MM.1S (cell line): ENCODE measurements around the gene ACD.
A peak's percentile ranks its signal among the peaks of the same experiment; 100 is the strongest.

ENCODE experiments used
- DNase-seq: peaks from one replicate; pipeline ENCODE4 v3.0.0-alpha.2; 2015
- H2AFZ ChIP-seq: fragments of 300-600 bp; sonication (generic); 2 replicates; pipeline ENCODE4 v1.6.0; 2016; ENCODE audit warnings: antibody characterized with exemption, low read length
- H3F3A ChIP-seq: fragments of 300-600 bp; sonication (generic); 2 replicates; pipeline ENCODE4 v1.6.1; 2016; ENCODE audit warnings: mild to moderate bottlenecking, antibody characterized with exemption, low read length, moderate library complexity, mixed read lengths; ENCODE audit not compliant: insufficient read depth
- H3K27ac ChIP-seq: fragments of 300-600 bp; sonication (generic); 2 replicates; pipeline ENCODE4 v1.5.1; 2016; ENCODE audit warnings: mild to moderate bottlenecking, low read length
- H3K27me3 ChIP-seq: fragments of 300-600 bp; sonication (generic); replicated peaks from 2 replicates; pipeline ENCODE4 v1.6.0; 2016; ENCODE audit warnings: low read length; ENCODE audit not compliant: insufficient read depth
- H3K36me3 ChIP-seq: fragments of 300-600 bp; sonication (generic); replicated peaks from 2 replicates; pipeline ENCODE4 v1.6.1; 2016; ENCODE audit warnings: mild to moderate bottlenecking, low read length, mixed read lengths; ENCODE audit not compliant: insufficient read depth
- H3K4me1 ChIP-seq: fragments of 300-600 bp; sonication (generic); 2 replicates; pipeline ENCODE4 v1.6.1; 2016; ENCODE audit warnings: low read length, mixed read lengths
- H3K4me2 ChIP-seq: fragments of 300-600 bp; sonication (generic); 2 replicates; pipeline ENCODE4 v1.6.0; 2016; ENCODE audit warnings: low read depth, low read length
- H3K4me3 ChIP-seq: fragments of 300-600 bp; sonication (generic); 2 replicates; pipeline ENCODE4 v1.5.1; 2016; ENCODE audit warnings: low read length, mixed read lengths
- H3K79me2 ChIP-seq: fragments of 300-600 bp; sonication (generic); 2 replicates; pipeline ENCODE4 v1.6.1; 2016; ENCODE audit warnings: mixed run types, low read length, mixed read lengths
- H3K9ac ChIP-seq: fragments of 300-600 bp; sonication (generic); 2 replicates; pipeline ENCODE4 v1.6.1; 2016; ENCODE audit warnings: low read length, mixed read lengths
- H3K9me2 ChIP-seq: fragments of 300-600 bp; sonication (generic); replicated peaks from 2 replicates; pipeline ENCODE4 v1.6.1; 2016; ENCODE audit warnings: mild to moderate bottlenecking, low read length, mixed read lengths; ENCODE audit not compliant: insufficient read depth
- H3K9me3 ChIP-seq: fragments of 300-600 bp; sonication (generic); replicated peaks from 2 replicates; pipeline ENCODE4 v1.6.1; 2016; ENCODE audit warnings: mild to moderate bottlenecking, low read length, mixed read lengths; ENCODE audit not compliant: insufficient read depth
- H4K20me1 ChIP-seq: fragments of 300-600 bp; sonication (generic); 2 replicates; pipeline ENCODE4 v1.6.1; 2016; ENCODE audit warnings: mild to moderate bottlenecking, low read length, moderate library complexity, mixed read lengths; ENCODE audit not compliant: insufficient read depth
- CTCF ChIP-seq: fragments of 300-600 bp; sonication (generic); IDR thresholded peaks from 2 replicates; pipeline ENCODE4 v1.5.1; 2016; ENCODE audit warnings: antibody characterized with exemption, low read length, mixed read lengths
- EZH2 ChIP-seq: fragments of 300-600 bp; sonication (generic); optimal IDR thresholded peaks from 2 replicates; pipeline ENCODE3; 2017; ENCODE audit warnings: low read depth, mild to moderate bottlenecking, antibody characterized with exemption, low read length, mixed read lengths
- EZH2phosphoT487 ChIP-seq: fragments of 300-600 bp; sonication (generic); IDR thresholded peaks from 2 replicates; pipeline ENCODE4 v1.6.1; 2018; ENCODE audit warnings: antibody characterized with exemption, low read length

The ACD gene

GRCh38 chr16:67674851-67675578 is 15.0 kb upstream of the ACD start:
- Histone ChIP-seq H3K27ac (no peak overlapping the region), H3K4me2 (no peak overlapping the region)
- no peak for DNase-seq

GRCh38 chr16:67673712-67674580 is 13.9 kb upstream of the ACD start:
- Histone ChIP-seq H3F3A (no peaks in the 10 kb centered on the region), H3K36me3 (no peaks in the 10 kb centered on the region), H3K27ac (no peak overlapping the region), H3K9me2 (no peaks in the 10 kb centered on the region), H3K79me2 (no peaks in the 10 kb centered on the region), H3K9me3 (no peaks in the 10 kb centered on the region), H3K4me1 (no peaks in the 10 kb centered on the region), H3K4me2 (no peak overlapping the region), H3K9ac (no peak overlapping the region), H4K20me1 (no peaks in the 10 kb centered on the region), H3K27me3 (no peaks in the 10 kb centered on the region), H3K4me3 (no peak overlapping the region), H2AFZ (no peak overlapping the region)
- DNase-seq = no peak
- no peak for TF ChIP-seq CTCF

More at GRCh38 chr16:67674851-67675578, 15.0 kb upstream of the ACD start:
- no peaks in the 10 kb centered on the region for H4K20me1 ChIP-seq
- H3K9me3 ChIP-seq = no peaks in the 10 kb centered on the region
- no peak overlapping the region for H3K4me3 ChIP-seq
- H3K27me3 ChIP-seq = no peaks in the 10 kb centered on the region
- no peak overlapping the region for H2AFZ ChIP-seq
- H3K9me2 ChIP-seq = no peaks in the 10 kb centered on the region
- TF ChIP-seq EZH2phosphoT487 = no peak
- TF ChIP-seq EZH2 = no peak
- TF ChIP-seq CTCF = no peak
- no peaks in the 10 kb centered on the region for H3F3A ChIP-seq
- H3K79me2 ChIP-seq = no peaks in the 10 kb centered on the region
- H3K9ac ChIP-seq = no peak overlapping the region
- no peaks in the 10 kb centered on the region for H3K36me3 ChIP-seq
- no peaks in the 10 kb centered on the region for H3K4me1 ChIP-seq

- Histone ChIP-seq H4K20me1 (no peaks in the 10 kb centered on the region), H3K4me3 (no peak overlapping the region), H3K9ac (no peak overlapping the region), H3K36me3 (no peaks in the 10 kb centered on the region), H3F3A (peaks cover 2% of the 10 kb centered on the region; the same call in 1 of the 2 replicates), H3K27ac (no peak overlapping the region), H3K9me2 (no peaks in the 10 kb centered on the region), H3K4me2 (no peak overlapping the region), H3K4me1 (peaks cover 9% of the 10 kb centered on the region), H3K27me3 (no peaks in the 10 kb centered on the region), H3K9me3 (no peaks in the 10 kb centered on the region), H3K79me2 (no peaks in the 10 kb centered on the region), H2AFZ (no peak overlapping the region)
- peak; percentile 61 for DNase-seq
- TF ChIP-seq EZH2phosphoT487 (no peak), CTCF (peak; percentile 82)
These were observed 12.9 kb upstream of the ACD start for GRCh38 chr16:67672739-67673662.
